Kidney tubule cell (primary cell): ENCODE results near the gene ZNRD2.

Experiments used
- DNase-seq: peaks from one replicate; pipeline ENCODE4 v3.0.0-alpha.2; 2018; ENCODE audit warnings: low spot score

ZNRD2 gene

GRCh38 chr11:65573391-65574079, 3.3 kb downstream of the ZNRD2 start:
- no peak for DNase-seq

DNA sequence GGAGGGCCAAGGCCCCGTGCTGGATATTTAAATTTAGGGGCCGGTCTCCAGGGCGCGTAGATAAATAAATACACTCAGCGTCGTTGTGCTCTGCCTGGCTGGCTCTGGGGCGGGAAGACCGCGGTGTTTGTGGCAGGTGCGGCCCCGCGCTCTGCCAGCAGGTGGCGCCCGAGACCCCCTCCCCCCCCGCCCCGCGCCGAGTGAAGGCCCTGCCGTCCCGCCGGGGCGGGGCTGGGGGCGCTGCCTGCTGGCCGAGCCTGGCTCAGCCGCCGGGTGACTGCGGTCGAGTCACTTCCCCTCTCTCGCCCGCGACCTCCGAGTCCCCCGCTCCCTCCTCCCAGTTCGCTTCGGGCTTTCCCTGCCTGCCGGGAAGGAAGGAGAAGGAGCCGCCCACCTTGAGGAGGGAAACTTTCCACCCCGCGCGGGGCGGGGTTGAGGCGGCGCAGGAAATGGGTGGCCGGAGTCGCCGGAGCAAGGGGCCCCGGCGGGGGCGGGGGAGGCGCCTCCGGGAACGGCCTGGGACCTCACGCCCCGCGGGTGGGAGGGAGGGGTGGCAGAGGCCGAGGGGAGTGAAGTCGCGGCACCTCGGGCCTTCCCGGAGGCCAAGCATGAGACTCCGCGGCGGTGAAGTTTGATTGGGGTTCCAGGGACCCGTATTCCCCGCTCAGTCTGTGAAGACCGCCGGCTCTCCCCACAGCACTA, 4.0 kb downstream of the ZNRD2 start:
- peak; percentile 98 for DNase-seq

GRCh38 chr11:65574811-65575567, 4.7 kb downstream of the ZNRD2 start:
- peak; percentile 38 for DNase-seq

DNA sequence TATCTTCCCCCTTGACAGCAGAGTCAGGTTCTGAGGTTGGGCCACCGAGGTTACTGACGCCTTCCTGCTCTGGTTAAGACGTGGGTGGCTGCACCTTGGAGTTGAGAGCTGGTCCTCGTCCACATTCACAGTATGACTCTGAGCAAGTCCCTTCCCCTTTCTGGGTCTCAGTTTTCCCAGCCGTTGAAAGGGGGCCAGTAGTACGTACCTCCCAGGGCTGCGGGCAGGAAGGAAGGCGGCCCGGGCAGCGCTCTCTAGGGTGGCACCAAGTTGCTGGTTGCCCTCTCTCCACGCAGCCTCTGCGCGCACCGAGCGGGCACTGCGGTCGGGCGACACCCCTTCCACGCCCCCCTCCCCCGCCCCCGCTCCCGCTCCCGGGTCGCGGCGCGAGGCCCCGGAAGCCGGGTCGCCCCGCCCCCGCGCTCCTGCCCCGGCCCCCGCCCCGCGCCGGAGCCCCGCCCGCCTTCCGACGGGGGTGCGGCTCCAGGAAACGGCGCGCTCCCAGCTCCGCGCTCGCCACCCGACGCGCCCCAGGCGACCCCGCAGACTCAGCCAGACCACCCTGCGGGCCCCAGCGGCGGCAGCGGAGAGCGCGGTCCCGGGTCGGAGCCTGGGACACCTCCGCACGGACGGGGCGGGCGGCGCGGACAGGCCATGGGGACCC, 5.4 kb downstream of the ZNRD2 start, which contains the start of gene EHBP1L1:
TSS of gene EHBP1L1 (plus strand) at position 486 of the 664 bp plus-strand sequence. CDS start 250 bp downstream, outside the sequence.
- DNase-seq, result peak; percentile 64

DNA sequence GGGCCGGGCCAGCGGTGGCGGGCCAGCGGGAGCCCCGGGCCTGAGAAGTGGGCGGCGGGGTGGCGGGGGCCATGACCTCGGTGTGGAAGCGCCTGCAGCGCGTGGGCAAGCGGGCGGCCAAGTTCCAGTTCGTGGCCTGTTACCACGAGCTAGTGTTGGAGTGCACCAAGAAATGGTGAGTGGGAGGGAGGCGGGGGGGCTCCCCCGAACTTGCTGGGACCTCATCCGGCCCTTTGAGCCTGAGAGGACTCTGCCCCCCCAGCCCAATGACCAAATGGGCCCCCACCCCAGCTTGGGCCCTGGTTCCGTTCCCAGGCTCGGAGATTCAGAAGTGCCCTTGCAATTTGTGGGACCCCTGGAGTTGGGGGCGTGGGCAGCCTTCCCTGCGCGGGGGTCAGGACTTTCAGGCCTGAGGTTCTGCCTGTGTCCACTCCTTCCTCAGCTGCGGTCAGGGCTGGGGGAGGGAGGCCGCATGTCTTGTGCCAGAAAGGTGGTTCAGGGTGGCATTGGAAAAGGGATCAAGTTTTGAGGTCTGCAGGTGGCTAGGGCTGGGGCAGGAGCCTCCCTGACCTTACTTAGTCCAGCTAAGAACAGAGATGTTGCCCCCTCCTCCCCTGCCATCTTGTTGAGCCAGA, 6.1 kb downstream of the ZNRD2 start:
- DNase-seq, result no peak

DNA sequence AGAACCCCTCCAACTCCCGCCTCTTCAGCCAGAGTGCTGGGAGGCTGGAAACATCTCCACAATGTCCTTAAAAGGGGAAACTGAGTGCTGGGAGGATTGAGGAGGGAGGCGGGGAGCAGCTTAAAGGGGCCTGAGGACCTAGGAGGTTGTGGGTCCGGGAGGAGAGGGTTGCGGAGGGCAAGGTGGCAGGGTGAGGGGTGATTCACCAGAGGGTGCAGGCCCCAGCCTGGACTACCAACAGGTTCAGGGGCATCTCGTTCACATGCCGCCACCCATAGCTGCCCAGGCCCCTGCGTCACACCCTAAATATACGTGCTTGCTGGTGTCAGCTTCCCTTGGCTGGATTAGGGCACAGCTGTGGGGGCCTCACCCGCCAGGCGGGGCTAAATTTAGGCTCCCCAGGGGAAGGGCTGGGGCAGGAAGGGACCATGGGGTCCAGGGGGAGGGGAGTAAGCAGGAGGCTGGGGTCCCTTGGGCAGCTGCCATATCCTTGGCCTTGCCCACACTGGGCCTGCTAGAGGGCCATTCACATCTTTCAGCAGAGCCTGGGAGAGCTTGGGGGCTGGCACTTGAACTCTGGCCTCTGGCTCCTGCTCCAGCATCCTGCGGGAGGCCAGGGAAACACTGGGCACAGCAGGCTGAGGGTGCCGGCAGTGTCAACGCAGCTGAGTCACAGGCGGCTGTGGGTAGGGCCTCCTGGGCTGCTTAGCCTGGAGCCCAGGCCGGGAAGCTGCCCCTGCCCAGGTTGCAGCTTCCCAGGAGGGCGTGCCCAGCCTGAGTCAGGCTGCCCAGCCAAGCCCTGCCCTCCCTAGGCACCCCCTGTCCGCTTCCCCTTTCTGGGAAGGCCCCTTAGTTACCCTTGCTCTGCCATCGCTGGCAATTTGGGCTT, 6.8 kb downstream of the ZNRD2 start:
- peak; percentile 89 for DNase-seq

DNA sequence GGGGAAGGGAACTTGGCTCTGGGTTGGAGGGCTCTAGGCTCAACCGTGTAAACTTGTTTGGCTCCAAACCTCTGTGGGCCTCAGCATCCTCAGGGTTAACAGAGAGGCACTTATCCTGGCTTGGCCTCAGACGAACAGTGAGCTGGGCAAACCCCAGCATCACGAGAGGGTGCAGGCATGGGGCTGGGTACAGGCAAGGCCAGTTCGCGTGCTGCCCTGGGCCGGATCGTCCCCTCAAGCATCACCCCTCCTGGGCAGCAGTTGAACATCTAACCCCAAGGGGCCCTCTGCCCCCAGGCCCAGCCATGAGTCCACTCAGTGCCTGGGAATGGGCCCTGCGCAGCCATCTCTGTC, 7.5 kb downstream of the ZNRD2 start:
- DNase-seq, result no peak

GRCh38 chr11:65578134-65578533, 7.9 kb downstream of the ZNRD2 start:
- DNase-seq, result no peak

DNA sequence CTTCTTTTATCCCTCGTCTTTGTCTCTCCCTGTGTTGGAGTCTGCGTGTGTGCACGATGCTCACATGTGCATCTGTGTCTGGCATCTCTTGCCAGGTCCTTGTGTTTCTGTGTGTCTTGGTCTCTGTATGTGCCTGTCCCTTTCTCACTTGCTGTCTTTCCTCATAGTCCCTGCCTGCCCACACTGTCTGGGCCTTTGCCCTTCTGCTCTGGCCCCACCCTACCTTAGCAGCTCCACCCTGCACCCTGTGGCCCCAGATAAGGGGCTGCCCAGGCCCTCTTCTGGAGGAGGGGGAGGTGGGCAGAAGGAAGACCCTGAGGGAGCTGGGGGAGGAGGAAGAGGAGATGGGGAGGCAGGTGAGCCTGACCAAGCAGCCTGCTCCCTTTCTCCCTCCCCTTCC, 8.4 kb downstream of the ZNRD2 start:
- no peak for DNase-seq

GRCh38 chr11:65579291-65579690, 9.0 kb downstream of the ZNRD2 start:
- DNase-seq, result no peak

DNA sequence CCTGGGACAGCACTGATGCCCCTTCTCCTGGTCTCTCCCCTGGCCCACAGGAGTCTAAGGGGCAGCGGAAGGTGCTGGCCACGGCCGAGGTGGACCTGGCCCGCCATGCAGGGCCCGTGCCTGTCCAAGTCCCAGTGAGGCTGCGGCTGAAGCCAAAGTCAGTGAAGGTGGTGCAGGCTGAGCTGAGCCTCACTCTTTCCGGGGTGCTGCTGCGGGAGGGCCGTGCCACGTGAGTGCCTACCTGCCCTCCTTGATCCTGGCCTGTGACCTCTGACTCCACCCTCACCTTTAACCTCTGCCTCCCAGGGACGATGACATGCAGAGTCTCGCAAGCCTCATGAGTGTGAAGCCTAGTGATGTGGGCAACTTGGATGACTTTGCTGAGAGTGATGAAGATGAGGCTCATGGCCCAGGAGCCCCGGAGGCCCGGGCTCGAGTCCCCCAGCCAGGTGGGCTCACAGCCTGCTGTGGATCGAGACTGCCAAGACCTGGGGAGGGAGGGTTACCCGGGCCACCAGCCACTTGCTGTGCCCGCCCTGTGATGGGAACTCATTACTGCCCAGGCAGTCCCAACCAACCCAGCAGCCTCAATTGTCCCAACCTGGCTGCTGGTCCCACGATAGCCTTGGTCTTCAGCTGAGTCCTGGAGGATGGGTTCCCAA, 9.9 kb downstream of the ZNRD2 start:
- no peak for DNase-seq

GRCh38 chr11:65580756-65581155, 10.5 kb downstream of the ZNRD2 start:
- DNase-seq, result no peak

GRCh38 chr11:65581928-65582327, 11.7 kb downstream of the ZNRD2 start:
- no peak for DNase-seq

GRCh38 chr11:65583589-65583988, 13.3 kb downstream of the ZNRD2 start:
- no peak for DNase-seq

GRCh38 chr11:65584106-65584505, 13.8 kb downstream of the ZNRD2 start:
- DNase-seq, result no peak

- no peak for DNase-seq
Measured at GRCh38 chr11:65584723-65585171, 14.5 kb downstream of the ZNRD2 start.

DNA sequence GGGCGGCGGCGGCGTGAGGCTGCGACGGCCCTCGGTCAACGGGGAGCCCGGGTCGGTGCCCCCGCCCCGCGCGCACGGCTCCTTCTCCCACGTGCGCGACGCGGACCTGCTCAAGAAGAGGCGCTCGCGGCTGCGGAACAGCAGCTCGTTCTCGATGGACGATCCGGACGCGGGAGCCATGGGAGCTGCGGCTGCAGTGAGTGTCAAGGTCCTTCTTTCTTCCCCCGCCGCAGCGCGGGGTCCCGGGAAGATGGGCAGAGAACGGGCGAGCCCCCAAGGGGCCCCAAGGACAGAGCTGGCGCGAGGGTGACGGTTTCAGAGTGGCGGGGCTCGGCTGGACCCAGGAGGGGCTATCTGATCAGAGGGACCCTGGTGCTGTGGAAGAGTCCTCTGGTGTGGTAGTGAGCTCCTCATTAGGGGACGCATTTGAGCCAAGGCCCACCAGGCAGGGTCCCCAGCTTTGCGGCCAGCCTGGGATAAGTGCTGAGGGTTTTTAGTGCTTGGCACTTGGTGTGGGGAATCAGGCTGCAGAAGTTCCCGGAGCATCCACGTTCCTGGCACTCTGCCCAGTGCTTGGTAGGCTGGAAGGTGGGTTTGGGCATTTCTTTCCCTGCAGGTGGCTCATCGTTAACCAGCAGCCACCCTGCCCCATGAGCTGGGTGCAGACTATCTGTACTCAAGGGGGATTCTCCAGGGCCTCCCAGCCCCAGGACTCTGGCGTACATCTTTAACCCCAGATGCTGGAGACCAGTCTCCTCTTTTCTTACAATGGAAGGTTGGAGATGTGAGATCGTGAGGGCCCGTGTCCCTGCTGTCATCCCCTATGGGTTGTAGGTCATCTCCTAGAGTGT, 15.3 kb downstream of the ZNRD2 start:
- DNase-seq, result no peak

GRCh38 chr11:65586247-65586630, 16.0 kb downstream of the ZNRD2 start:
- no peak for DNase-seq

DNA sequence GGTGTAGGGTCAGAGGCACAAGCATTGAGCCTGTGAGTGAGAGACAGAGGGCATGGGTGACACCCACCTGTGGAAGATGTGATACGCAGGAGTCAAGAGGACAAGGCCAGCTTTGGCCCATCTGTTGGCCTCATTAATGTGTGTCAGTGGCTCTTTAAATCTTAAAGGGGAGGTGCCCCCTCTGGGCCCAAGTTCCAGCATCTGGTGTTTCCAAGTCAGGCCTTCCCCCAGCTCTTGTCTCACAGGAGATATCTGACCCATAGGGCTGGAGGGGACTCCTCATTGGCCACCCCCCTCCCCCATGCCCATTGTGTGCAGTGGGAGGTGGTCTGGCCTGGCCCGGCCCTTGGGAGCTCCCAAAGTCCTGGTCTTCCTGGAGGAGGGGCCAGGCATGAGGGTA, 16.4 kb downstream of the ZNRD2 start:
- no peak for DNase-seq
